PC-9 (cell line): ENCODE results near the gene SORCS2. TPM values are rescaled to one million over a fixed set of nuclear protein-coding genes. Genes with fewer than 3 reads are reported as not detected.

Experiments
- BruUV-seq: library from RNA; stranded (reverse); fragments of 400-500 nt; replicated peaks from 2 replicates; lab custom pipeline; 2021; lab: Mats Ljungman, UMichigan
- CTCF ChIA-PET: fragments of 300-600 bp; sonication (Branson Sonifier 250); formaldehyde crosslinking; loops from one replicate; lab custom pipeline; 2022; ENCODE audit warnings: antibody characterized with exemption; lab: Charles Lee
- POLR2A ChIA-PET: fragments of 300-600 bp; sonication (Branson Sonifier 250); formaldehyde crosslinking; loops from one replicate; lab custom pipeline; 2022; ENCODE audit warnings: antibody characterized with exemption; ENCODE audit not compliant: unreplicated experiment; lab: Charles Lee
- DNase-seq, 2 experiments: peaks; one replicate each; pipeline versions ENCODE4 v3.0.0 to v3.0.0-alpha.2; 2015 to 2022; ENCODE audit warnings: mixed read lengths in 1 of 2
- H2AFZ ChIP-seq: fragments of 200-600 bp; sonication (generic); 2 replicates; pipeline ENCODE4 v1.8.1; 2017; ENCODE audit warnings: antibody characterized with exemption
- H3F3A ChIP-seq: fragments of 200-600 bp; sonication (generic); 2 replicates; pipeline ENCODE4 v1.8.1; 2017; ENCODE audit warnings: antibody characterized with exemption, mild to moderate bottlenecking, low read depth; ENCODE audit not compliant: insufficient read depth
- H3K27ac ChIP-seq: fragments of 200-600 bp; sonication (generic); 2 replicates; pipeline ENCODE4 v1.6.1; 2016; ENCODE audit warnings: mixed run types
- H3K27me3 ChIP-seq: fragments of 200-600 bp; sonication (generic); 2 replicates; pipeline ENCODE4 v1.6.1; 2016; ENCODE audit warnings: low read depth, mixed run types; ENCODE audit not compliant: insufficient read depth
- H3K36me3 ChIP-seq: fragments of 200-600 bp; sonication (generic); 2 replicates; pipeline ENCODE4 v1.6.1; 2016; ENCODE audit warnings: low read depth, mixed run types
- H3K4me1 ChIP-seq: fragments of 200-600 bp; sonication (generic); replicated peaks from 2 replicates; pipeline ENCODE4 v1.6.1; 2016; ENCODE audit warnings: mixed run types; ENCODE audit not compliant: insufficient read depth
- H3K4me2 ChIP-seq: fragments of 200-600 bp; sonication (generic); 2 replicates; pipeline ENCODE4 v1.6.1; 2017; ENCODE audit warnings: mixed run types
- H3K4me3 ChIP-seq: fragments of 200-600 bp; sonication (generic); 2 replicates; pipeline ENCODE4 v1.6.1; 2016; ENCODE audit warnings: mixed run types
- H3K79me2 ChIP-seq: fragments of 200-600 bp; sonication (generic); 2 replicates; pipeline ENCODE4 v1.6.1; 2017; ENCODE audit warnings: low read depth, mixed run types
- H3K9me2 ChIP-seq: fragments of 200-600 bp; sonication (generic); 2 replicates; pipeline ENCODE4 v1.8.1; 2017; ENCODE audit warnings: mild to moderate bottlenecking; ENCODE audit not compliant: insufficient read depth
- H3K9me3 ChIP-seq: fragments of 200-600 bp; sonication (generic); 2 replicates; pipeline ENCODE4 v1.8.1; 2016; ENCODE audit warnings: low read depth; ENCODE audit not compliant: insufficient read depth
- H4K20me1 ChIP-seq: fragments of 200-600 bp; sonication (generic); 2 replicates; pipeline ENCODE4 v1.8.1; 2017; ENCODE audit not compliant: insufficient read depth
- CTCF ChIP-seq: fragments of 200-600 bp; sonication (generic); conservative IDR thresholded peaks from 2 replicates; pipeline ENCODE4 v1.6.1; 2017; ENCODE audit warnings: mixed run types, antibody characterized with exemption, mild to moderate bottlenecking, moderate library complexity
- EZH2 ChIP-seq: fragments of 200-600 bp; sonication (generic); IDR thresholded peaks from 2 replicates; pipeline ENCODE4 v1.8.0; 2017; ENCODE audit warnings: antibody characterized with exemption, low read depth
- intact Hi-C: fragments of 100-400 bp; cut with micrococcal nuclease; formaldehyde crosslinking; loops from one replicate; pipeline ENCODE4 v1.10.0; 2022; ENCODE audit not compliant: unreplicated experiment
- total RNA-seq: library from RNA; stranded (reverse); gene quantifications from 2 replicates; pipeline ENCODE4 v1.2.3, GENCODE V29; 2021

The SORCS2 gene
- total RNA-seq, 1 experiment from 2014 or later: 25.8 TPM

- DNase-seq: no peak
- Histone ChIP-seq H3K4me3 (no peak overlapping the region), H3K9me2 (no peaks in the 10 kb centered on the region), H3K4me2 (no peak overlapping the region), H3K79me2 (no peaks in the 10 kb centered on the region), H3F3A (no peaks in the 10 kb centered on the region), H3K4me1 (no peaks in the 10 kb centered on the region), H3K27me3 (no peaks in the 10 kb centered on the region), H3K9me3 (no peaks in the 10 kb centered on the region), H3K36me3 (no peaks in the 10 kb centered on the region), H4K20me1 (no peaks in the 10 kb centered on the region), H3K27ac (no peak overlapping the region), H2AFZ (no peak overlapping the region)
- intact Hi-C loops: no loop called here
- no peak for TF ChIP-seq EZH2
- no peak for TF ChIP-seq CTCF
- POLR2A ChIA-PET: no interaction called here
- no TSS peak for BruUV-seq
- CTCF ChIA-PET: no interaction called here
Observed at GRCh38 chr4:7735961-7736360, 543.6 kb downstream of the SORCS2 start.

GRCh38 chr4:7736436-7737267 is 544.3 kb downstream of the SORCS2 start:
- no TSS peak for BruUV-seq
- Histone ChIP-seq H3K4me3 (no peak overlapping the region), H3K27me3 (no peaks in the 10 kb centered on the region), H3K79me2 (no peaks in the 10 kb centered on the region), H3K9me3 (no peaks in the 10 kb centered on the region), H2AFZ (no peak overlapping the region), H3K4me2 (no peak overlapping the region), H3K9me2 (no peaks in the 10 kb centered on the region), H4K20me1 (no peaks in the 10 kb centered on the region), H3K36me3 (no peaks in the 10 kb centered on the region), H3K27ac (no peak overlapping the region), H3K4me1 (no peaks in the 10 kb centered on the region), H3F3A (no peaks in the 10 kb centered on the region)
- ChIA-PET POLR2A (no interaction called here), CTCF (no interaction called here)
- TF ChIP-seq EZH2: no peak
- no peak for TF ChIP-seq CTCF
- DNase-seq: no peak
- intact Hi-C loops: no loop called here

- CTCF ChIA-PET: no interaction called here
- Histone ChIP-seq H3K4me2 (no peak overlapping the region), H3K36me3 (no peaks in the 10 kb centered on the region), H3K4me3 (no peak overlapping the region), H3K9me3 (no peaks in the 10 kb centered on the region), H3K79me2 (no peaks in the 10 kb centered on the region), H3K4me1 (no peaks in the 10 kb centered on the region), H4K20me1 (no peaks in the 10 kb centered on the region), H3K27ac (no peak overlapping the region), H2AFZ (no peak overlapping the region), H3F3A (no peaks in the 10 kb centered on the region), H3K9me2 (no peaks in the 10 kb centered on the region), H3K27me3 (no peaks in the 10 kb centered on the region)
- no TSS peak for BruUV-seq
- POLR2A ChIA-PET: no interaction called here
- intact Hi-C loops: no loop called here
- TF ChIP-seq CTCF (no peak), EZH2 (no peak)
- no peak for DNase-seq
Observed at GRCh38 chr4:7737268-7737645, 544.9 kb downstream of the SORCS2 start.
